ENCODE data around the gene DOK3. TPM values are rescaled to one million over a fixed set of nuclear protein-coding genes. Genes with fewer than 3 reads are reported as not detected.
A peak's percentile ranks its signal among the peaks of the same experiment; 100 is the strongest.

DOK3 gene
- total RNA-seq, 1 experiment from 2014 or later: 14.5 TPM

- Mint-ChIP-seq H3K36me3 (ENCODE audit: insufficient read depth, unreplicated experiment) (peaks cover 69% of the 10 kb centered on the region), H3K27ac (ENCODE audit: unreplicated experiment) (peak within 1 kb of the TSS; percentile 82), H3K4me3 (ENCODE audit: low read depth, unreplicated experiment) (peak within 1 kb of the TSS; percentile 83), H3K9me3 (ENCODE audit: low read depth, unreplicated experiment) (no peaks in the 10 kb centered on the region), H3K27me3 (ENCODE audit: unreplicated experiment) (no peaks in the 10 kb centered on the region), H3K4me1 (ENCODE audit: low read depth, unreplicated experiment) (peaks cover 11% of the 10 kb centered on the region)
- intact Hi-C loops (cut with micrococcal nuclease; ENCODE audit: unreplicated experiment): no loop called here
- TSS peak; percentile 51 for BruUV-seq (replicated peaks)
- DNase-seq: peak; percentile 97
- no peak for TF ChIP-seq CTCF (IDR thresholded peaks at IDR 0.05; ENCODE audit: unreplicated experiment)
- CTCF ChIA-PET: interaction anchor here (0.6 to 0.9 kb wide), 2 partner anchors 22 to 909 kb away, joined by 3 to 4 read pairs; no protein-coding TSS in a partner anchor
Observed at GRCh38 chr5:177516601-177517568, 7.3 kb upstream of the DOK3 start, which contains the start of gene DDX41. Gene DDX41 (minus strand): TSS chr5:177516961. CDS start chr5:177516945, 16 bp downstream.

GRCh38 chr5:177515580-177515979, 6.0 kb upstream of the DOK3 start:
- Mint-ChIP-seq H3K4me1 (ENCODE audit: low read depth, unreplicated experiment) (peaks cover 11% of the 10 kb centered on the region), H3K27ac (ENCODE audit: unreplicated experiment) (no peak overlapping the region), H3K4me3 (ENCODE audit: low read depth, unreplicated experiment) (peak overlapping the region; percentile 83), H3K9me3 (ENCODE audit: low read depth, unreplicated experiment) (no peaks in the 10 kb centered on the region), H3K36me3 (ENCODE audit: insufficient read depth, unreplicated experiment) (peaks cover 69% of the 10 kb centered on the region), H3K27me3 (ENCODE audit: unreplicated experiment) (no peaks in the 10 kb centered on the region)
- CTCF ChIA-PET: interaction anchor here (0.6 to 0.9 kb wide), 2 partner anchors 21 to 145 kb away, joined by 3 to 4 read pairs; no protein-coding TSS in a partner anchor
- no TSS peak for BruUV-seq (replicated peaks)
- DNase-seq: no peak
- no peak for TF ChIP-seq CTCF (IDR thresholded peaks at IDR 0.05; ENCODE audit: unreplicated experiment)
- intact Hi-C loops (cut with micrococcal nuclease; ENCODE audit: unreplicated experiment): no loop called here

- no peaks in the 10 kb centered on the region for H3K9me3 Mint-ChIP-seq (ENCODE audit: low read depth, unreplicated experiment)
- no peak for TF ChIP-seq CTCF (IDR thresholded peaks at IDR 0.05; ENCODE audit: unreplicated experiment)
- intact Hi-C loops (cut with micrococcal nuclease; ENCODE audit: unreplicated experiment): no loop called here
- BruUV-seq (replicated peaks): no TSS peak
- H3K36me3 Mint-ChIP-seq (ENCODE audit: insufficient read depth, unreplicated experiment): peaks cover 65% of the 10 kb centered on the region
- CTCF ChIA-PET: no interaction called here
- no peak overlapping the region for H3K4me3 Mint-ChIP-seq (ENCODE audit: low read depth, unreplicated experiment)
- peaks cover 11% of the 10 kb centered on the region for H3K4me1 Mint-ChIP-seq (ENCODE audit: low read depth, unreplicated experiment)
- DNase-seq: no peak
- no peak overlapping the region for H3K27ac Mint-ChIP-seq (ENCODE audit: unreplicated experiment)
- H3K27me3 Mint-ChIP-seq (ENCODE audit: unreplicated experiment): no peaks in the 10 kb centered on the region
Observed at GRCh38 chr5:177514541-177514940, 4.9 kb upstream of the DOK3 start.

GRCh38 chr5:177513500-177513899, 3.9 kb upstream of the DOK3 start:
- no peak overlapping the region for H3K4me3 Mint-ChIP-seq (ENCODE audit: low read depth, unreplicated experiment)
- TF ChIP-seq CTCF (IDR thresholded peaks at IDR 0.05; ENCODE audit: unreplicated experiment): no peak
- intact Hi-C loops (cut with micrococcal nuclease; ENCODE audit: unreplicated experiment): no loop called here
- no peak for DNase-seq
- H3K9me3 Mint-ChIP-seq (ENCODE audit: low read depth, unreplicated experiment): no peaks in the 10 kb centered on the region
- no peak overlapping the region for H3K27ac Mint-ChIP-seq (ENCODE audit: unreplicated experiment)
- H3K4me1 Mint-ChIP-seq (ENCODE audit: low read depth, unreplicated experiment): peaks cover 11% of the 10 kb centered on the region
- CTCF ChIA-PET: no interaction called here
- H3K36me3 Mint-ChIP-seq (ENCODE audit: insufficient read depth, unreplicated experiment): peaks cover 60% of the 10 kb centered on the region
- H3K27me3 Mint-ChIP-seq (ENCODE audit: unreplicated experiment): no peaks in the 10 kb centered on the region
- BruUV-seq (replicated peaks): no TSS peak
